GM21717 (cell line): Measurements from ENCODE around the gene CDC25A.
"Not testable (repeated sequence)": the region's sequence is repeated elsewhere in the genome, so short reads cannot be mapped to it uniquely, and the experiment has no call there.

ENCODE experiments used
- ATAC-seq: cut with Tn5 transposase; IDR thresholded peaks from one replicate; pipeline ENCODE4 v1.9.1; 2021; ENCODE audit warnings: mild to moderate bottlenecking, moderate library complexity; ENCODE audit not compliant: unreplicated experiment

The CDC25A gene

GRCh38 chr3:48188266-48189201 is at the start of gene CDC25A:
CDC25A (minus strand) TSS chr3:48188417; CDS start chr3:48187947, 470 bp downstream.
- ATAC-seq, result peak; percentile 90

GRCh38 chr3:48236531-48236930 is 48.3 kb upstream of the CDC25A start:
- no peak for ATAC-seq

GRCh38 chr3:48233542-48233941 is 45.3 kb upstream of the CDC25A start:
- ATAC-seq, result no peak

- no peak for ATAC-seq
Measured at GRCh38 chr3:48232734-48233133, 44.5 kb upstream of the CDC25A start.

- no peak for ATAC-seq
Measured at GRCh38 chr3:48232232-48232631, 44.0 kb upstream of the CDC25A start.

GRCh38 chr3:48226939-48227338 is 38.7 kb upstream of the CDC25A start:
- ATAC-seq, result no peak

GRCh38 chr3:48225587-48225986 is 37.4 kb upstream of the CDC25A start:
- no peak for ATAC-seq

GRCh38 chr3:48222616-48223513 is 34.6 kb upstream of the CDC25A start, which contains the start of gene CAMP:
CAMP (plus strand) TSS chr3:48223495; CDS start chr3:48223512, 17 bp downstream.
- peak; percentile 61 for ATAC-seq

GRCh38 chr3:48220746-48221145 is 32.5 kb upstream of the CDC25A start:
- no peak for ATAC-seq

- no peak for ATAC-seq
Measured at GRCh38 chr3:48219543-48219942, 31.3 kb upstream of the CDC25A start.

- no peak for ATAC-seq
Measured at GRCh38 chr3:48218537-48218936, 30.3 kb upstream of the CDC25A start.

- no peak for ATAC-seq
Measured at GRCh38 chr3:48217449-48217848, 29.2 kb upstream of the CDC25A start.

- no peak for ATAC-seq
Measured at GRCh38 chr3:48215876-48216275, 27.7 kb upstream of the CDC25A start.

GRCh38 chr3:48215466-48215865 is 27.2 kb upstream of the CDC25A start:
- no peak for ATAC-seq

GRCh38 chr3:48215019-48215418 is 26.8 kb upstream of the CDC25A start:
- ATAC-seq, result no peak

- no peak for ATAC-seq
Measured at GRCh38 chr3:48214225-48214624, 26.0 kb upstream of the CDC25A start.

- not testable (repeated sequence) for ATAC-seq
Measured at GRCh38 chr3:48211776-48212175, 23.6 kb upstream of the CDC25A start.

- not testable (repeated sequence) for ATAC-seq
Measured at GRCh38 chr3:48210534-48210933, 22.3 kb upstream of the CDC25A start.

GRCh38 chr3:48209445-48209844 is 21.2 kb upstream of the CDC25A start:
- no peak for ATAC-seq

- ATAC-seq, result no peak
Measured at GRCh38 chr3:48208076-48208475, 19.9 kb upstream of the CDC25A start.

GRCh38 chr3:48202632-48203031 is 14.4 kb upstream of the CDC25A start:
- no peak for ATAC-seq
